Dermis blood vessel endothelial cell (primary cell): ENCODE measurements around the gene ACOT7. TPM values are rescaled to one million over a fixed set of nuclear protein-coding genes. Genes with fewer than 3 reads are reported as not detected.

ENCODE experiments used
- DNase-seq: peaks from one replicate; pipeline ENCODE4 v3.0.0; 2010
- total RNA-seq: library from RNA; depleted of rRNA; stranded (reverse); fragments of >200 nt; gene quantifications from 2 replicates; pipeline ENCODE4 v1.2.3, GENCODE V29; 2014

ACOT7 gene
- total RNA-seq, 1 donor from 2014 or later = 17.5 TPM

DNA sequence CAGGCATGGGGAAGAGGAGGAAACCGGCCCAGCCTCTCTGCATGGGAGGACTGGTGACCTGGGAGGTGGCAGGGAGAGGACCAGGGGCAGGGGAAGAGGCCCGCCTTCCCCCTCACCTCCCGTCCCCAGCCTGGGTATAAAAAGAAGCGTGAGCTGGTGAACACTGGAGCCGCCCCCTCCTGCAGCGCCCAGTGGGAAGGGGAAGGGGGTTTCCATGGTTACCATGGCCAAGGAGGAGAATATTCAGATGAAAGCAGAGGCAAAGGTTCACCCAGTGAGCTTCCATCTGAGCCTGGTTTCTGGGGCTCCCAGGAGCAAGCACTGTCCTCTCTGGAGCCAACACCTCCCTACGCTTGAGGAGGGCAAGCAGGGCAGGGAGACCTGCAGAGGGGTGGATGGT lies 54.9 kb downstream of the ACOT7 start:
- no peak for DNase-seq

DNA sequence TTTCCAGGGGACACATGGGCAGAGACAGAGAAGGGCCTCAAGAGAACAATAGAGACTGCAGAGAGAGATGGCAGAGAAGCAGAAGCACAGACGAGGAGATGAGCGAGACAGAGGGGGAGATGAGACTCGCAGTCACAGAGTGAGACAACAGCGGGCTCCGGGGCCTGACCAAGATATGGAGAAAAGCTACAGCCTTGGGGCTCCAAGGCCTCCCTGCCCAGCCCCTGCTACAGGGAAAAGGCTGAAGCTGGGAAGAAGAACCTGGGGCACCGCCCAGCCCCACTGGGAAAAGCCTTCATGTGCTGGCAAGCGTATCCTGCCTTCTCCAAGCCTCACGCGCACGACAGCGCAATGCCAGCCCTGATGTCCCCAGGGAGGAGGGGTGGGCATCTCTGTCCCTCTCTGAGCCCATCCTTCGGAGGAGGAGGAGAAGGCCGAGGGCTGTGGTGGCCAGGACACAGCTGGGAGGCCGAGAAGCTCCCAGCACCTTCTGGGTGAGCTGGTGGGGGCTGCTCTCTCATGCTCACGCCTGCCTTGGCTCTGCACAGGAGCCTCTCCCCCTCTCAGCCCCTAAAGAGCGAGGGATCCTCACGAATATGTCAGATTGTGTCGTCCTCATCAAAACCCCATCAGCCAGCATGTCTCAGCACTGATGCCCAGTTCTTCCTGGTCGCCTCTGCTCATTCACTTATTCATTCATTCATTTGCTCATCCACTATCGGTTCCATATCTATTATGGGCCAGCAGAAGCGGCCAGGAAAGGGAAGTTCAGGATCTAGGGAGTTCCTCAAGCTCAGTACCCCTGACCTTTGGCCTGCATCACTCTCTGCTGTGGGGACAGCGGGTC lies 56.6 kb downstream of the ACOT7 start:
- no peak for DNase-seq

DNA sequence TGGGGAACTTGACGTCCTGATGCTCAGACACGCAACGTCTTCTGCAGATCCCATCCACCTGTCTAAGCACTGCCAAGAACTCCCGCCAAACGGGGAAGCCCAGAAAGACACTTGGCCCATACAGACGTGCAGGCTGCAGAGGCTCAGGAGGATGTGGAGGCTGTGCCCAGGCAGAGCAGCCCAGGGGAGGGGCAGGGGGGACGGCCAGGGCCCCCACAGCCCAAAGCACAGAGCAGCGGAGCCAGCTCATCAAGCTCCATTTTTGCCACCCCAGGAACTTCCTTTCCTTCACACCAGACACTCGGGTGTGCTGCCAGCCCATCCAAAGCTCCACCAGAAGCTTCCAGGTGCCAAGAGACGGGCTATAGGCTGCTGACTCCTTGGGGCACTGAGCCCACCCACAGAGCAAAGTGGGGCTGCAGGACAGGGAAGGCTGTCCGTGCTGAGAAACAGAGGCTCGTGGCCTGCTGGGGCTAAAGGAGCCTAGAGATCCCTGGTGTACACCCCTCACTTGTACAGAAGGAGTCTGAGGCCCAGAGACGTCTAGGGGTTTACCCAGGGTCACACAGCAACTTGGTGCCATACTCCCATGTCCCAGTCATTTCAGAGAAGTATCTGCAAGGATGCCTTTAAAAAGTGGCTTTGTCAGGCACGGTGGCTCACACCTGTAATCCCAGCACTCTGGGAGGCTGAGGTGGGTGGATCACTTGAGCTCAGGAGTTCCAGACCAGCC lies 59.1 kb downstream of the ACOT7 start:
- no peak for DNase-seq

DNA sequence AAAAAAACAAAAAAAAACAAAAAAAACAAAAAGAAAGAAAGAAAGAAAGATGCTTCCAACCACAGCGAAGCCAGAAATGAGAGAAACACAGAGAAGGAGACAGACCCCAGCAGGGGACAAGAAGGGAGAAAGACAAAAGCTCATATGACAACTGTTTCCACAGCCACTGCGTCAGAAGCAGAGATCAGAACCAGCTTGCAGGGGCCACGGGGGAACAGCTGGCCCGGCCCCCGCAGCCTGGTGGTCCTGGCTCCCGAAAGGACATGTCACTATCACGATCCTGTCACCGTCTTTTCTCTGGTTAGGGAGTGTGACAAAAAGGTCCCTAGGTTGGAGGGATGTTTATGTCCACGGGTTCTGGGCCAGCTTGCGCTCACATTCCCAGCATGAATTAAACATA lies 60.7 kb downstream of the ACOT7 start:
- DNase-seq = no peak

DNA sequence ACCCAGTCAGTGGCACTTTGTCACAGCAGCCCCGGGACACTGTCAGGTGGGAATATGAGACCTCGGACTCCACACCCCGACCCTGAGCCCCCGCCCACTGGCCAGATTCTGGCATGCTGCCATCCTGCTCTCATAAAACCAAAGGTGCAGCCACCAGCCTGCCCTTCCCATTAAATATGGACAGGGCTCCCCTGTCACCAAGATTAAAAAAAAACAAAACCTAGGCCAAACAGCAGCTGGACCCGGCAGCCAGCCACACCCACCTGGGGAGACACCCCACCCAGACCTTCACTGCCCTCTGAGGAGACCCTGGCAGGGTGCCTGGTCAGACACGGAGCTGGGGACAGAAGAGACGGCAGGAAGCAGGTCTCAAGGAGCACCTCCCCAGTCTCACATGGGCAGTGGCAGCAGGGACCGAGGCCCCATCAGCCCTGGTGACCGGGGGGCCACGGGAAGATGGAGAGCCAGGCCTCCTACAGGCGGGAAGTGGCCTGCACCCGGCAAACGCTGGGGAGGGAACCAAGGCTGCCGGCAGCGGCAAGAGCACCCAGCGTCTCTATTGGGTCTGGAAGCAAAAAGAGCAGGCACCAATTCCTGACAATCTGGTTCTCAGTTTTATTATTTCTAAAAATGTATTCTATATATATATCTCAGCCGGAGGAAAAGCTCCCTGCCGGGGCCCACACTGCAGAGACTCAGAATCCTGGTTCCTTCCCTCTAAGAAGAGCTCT lies 61.9 kb downstream of the ACOT7 start:
- DNase-seq = no peak

DNA sequence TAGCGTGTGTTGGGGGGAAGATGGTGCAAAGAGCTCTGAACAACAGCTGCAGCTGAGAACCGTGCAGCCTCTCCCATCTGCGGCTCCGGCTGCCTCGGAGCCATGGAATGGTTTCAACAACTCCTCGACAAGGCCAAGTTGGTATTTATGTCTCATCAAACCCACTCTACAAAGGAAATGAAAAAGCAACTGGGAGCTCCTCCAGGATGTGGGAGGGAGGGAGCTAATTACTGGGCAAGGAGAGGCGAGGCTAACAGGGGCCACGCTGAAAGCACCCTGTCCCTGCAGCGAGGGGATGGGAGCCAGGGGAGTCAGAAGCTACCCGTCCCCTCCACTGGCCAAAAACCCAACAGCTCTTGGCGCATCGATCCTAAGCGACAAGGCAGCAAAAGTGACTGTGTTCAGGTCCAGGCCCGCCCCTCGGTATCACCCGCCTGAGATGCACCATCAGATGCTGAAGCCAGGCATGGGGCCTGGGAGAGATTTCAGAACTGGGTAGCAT lies 63.1 kb downstream of the ACOT7 start:
- peak; percentile 31 for DNase-seq

DNA sequence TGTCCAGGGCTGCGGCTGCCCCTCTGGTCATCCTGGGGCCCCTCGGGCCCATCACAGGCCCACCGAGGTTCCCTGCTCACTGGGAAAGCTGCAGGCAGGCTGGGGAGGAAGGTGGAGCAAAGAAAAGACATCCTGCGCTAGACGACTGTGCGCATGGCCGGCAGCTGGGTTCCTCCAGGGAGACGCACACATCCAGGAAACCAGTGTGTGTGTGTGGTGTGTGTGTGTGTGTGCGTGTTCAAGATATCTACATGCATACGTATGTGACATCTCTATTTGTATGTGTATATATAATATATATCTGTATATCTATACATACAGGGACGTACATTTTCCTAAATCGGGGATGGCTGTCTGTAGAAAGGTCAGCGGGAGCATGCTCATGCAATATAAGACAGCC lies 63.7 kb downstream of the ACOT7 start:
- no peak for DNase-seq

DNA sequence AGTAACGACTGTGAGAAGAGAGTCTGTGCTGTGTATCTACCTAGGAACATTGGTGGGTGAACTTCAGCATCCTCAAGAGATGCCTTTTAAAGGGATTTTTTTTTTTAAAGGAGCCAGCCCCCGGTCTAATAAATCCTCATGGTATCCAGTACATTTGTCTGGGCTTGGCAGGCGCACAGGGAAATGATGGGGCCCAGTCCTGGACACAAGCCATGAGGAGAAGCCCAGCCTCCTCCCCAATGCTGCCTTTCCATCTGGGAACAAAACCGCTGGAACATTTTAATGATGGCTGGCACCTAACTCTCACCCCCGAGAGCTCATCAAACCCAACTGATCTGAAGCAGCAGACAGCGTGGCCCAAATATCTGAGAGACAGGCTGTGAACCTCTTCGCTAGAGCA lies 64.2 kb downstream of the ACOT7 start:
- DNase-seq = no peak

DNA sequence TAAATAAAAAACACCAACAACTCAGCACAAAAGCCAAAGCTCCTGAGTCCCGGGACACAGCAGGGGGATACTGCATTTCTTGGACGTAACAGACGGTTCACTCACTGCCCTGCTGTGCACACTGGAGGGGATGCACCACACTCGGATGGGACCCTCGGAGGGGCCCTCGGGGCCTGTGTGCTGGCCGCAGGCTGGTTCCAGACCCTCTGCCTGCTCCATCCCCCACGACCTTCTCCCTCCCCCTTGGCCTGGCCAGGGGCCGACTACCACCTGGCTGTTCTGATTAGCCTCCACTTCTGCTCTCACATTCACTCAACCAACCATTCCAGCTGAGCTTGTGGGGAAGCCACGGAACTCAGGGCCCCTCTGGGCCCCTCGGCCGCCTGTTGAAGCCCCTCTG lies 64.9 kb downstream of the ACOT7 start:
- DNase-seq = no peak

DNA sequence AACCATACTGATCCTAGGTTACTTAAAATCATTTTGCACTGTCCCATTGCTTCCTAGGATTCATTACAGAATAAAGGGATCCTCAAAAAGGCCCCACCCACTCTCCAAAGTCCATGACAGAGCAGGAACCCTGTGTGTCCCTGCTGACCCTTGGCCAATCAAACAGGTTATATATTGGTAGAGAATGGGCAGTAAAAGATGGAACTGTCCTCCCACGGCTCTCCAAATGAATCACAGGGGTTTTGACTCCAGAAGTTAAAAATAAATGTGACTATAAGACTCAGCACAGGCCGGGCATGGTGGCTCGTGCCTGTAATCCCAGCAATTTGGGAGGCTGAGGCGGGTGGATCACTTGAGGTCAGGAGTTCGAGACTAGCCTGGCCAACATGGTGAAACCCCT lies 65.5 kb downstream of the ACOT7 start:
- no peak for DNase-seq

DNA sequence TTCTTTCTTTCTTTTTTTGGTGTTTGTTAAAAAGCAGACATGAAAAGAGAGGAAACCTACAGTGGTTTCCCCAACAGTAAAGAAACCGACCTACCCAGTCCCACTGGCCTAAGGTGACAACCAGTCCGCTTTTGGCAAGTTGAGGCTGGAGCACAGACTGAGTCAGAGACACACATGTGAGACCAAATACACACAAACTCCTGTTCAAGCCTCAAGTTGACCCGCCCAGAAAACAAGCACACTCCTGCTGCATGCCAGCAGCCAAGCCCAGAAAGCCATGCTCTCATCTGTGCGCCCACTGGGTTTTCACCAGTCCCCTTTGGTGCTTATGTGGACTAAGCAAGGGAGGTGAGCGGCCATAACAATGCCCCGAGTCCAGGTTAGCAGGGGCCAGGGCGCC lies 68.1 kb downstream of the ACOT7 start:
- no peak for DNase-seq

DNA sequence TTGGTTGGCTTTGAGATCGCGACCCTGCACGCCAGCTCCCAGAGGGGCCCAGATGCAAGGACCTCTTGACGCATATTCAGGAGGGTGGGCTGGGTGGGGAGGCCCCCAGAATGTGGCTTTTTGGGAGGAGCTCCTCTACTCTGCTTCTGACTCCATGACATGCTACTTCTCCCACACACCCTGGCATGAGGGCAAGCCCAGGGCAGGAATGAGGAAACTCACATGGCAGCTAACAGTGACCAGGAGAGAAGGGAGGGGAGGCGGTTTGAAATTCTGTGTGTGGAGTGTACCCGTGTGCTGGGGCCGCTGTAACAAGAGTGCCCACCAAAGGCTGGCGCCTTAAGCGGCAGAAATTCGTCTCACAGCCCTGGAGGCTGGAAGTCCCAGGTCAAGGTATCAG lies 71.4 kb downstream of the ACOT7 start:
- no peak for DNase-seq

DNA sequence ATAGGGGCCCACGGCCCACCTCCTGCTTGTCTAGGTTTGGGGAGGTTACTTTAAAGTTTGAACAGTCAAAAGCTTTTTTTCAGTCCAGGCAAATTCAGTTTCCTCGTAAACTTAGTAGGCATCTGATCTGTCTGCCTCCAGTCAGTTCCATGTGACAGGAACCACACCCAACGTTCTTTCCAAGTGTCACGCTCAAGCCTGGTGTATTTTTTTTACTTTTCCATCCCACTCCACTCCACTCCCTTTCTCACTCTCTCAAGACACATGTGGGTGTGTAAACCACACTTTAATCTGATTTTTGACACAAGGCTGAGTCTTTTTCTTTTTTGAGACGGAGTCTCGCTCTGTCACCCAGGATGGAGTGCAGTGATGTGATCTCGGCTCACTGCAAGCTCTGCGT lies 72.4 kb downstream of the ACOT7 start:
- DNase-seq = no peak

DNA sequence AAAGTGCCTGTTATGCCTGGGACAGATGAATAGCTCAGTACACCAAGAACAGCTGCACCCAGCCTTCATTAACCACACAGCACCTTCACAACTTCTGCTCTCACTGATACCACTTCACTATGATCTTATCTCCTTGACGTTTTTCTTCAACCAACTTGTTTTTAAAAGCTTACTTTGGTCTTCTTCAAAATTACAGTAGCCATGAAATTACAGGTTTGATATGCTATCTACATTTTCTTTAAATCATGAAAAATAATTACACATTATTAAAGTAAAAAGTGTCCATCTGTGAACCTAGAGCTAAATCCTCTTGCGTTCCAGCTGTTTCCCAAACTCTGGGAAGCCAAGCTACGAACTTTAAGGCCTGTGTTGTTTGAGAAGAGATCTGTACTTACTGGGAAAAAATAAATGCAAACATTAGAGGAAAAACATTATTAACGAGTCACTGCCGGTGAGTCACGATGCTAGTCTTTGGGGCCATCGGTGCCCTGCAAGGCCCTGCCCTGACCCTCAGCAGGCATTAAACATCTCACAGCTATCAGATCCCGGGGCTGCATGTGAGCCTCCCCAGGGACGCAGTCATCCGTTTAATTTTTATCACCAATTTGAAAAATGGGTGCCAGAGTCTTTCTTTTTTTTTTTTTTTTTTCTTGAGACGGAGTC lies 76.3 kb downstream of the ACOT7 start:
- peak; percentile 51 for DNase-seq

DNA sequence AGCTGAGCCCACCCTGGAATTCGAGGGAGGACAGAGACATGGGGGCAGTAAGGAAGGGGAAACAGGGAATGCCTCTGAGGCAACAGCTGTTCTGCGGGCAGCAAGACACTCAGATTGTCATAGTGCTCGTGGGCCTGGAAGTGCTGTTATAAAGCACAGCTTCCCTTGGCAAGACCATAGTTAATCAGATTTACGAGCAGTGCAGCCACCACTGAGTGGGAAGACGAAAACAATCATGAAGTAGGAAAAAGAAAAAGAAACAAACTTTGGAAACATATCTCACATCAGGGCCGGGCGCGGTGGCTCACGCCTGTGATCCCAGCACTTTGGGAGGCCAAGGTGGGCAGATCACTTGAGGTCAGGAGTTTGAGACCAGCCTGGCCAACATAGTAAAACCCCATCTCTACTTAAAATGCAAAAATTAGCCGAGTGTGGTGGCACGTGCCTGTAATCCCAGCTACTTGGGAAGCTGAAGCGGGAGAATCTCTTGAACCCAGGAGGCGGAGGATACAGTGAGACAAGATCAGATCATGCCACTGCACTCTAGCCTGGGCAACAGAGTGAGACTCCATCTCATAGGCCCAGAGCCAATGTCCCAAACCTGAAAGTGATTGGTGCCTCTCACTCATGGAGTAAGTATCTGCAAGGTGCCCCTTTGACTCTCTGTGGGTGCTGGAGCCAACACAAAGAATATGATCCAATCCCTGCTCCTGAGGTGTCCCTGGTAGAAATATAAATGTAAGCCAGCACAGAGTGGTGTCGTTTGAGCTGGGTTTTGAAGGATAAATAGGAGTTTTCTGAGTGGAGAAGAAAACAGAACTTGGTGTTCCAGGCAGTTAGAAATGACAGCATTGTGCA lies 77.1 kb downstream of the ACOT7 start:
- no peak for DNase-seq

DNA sequence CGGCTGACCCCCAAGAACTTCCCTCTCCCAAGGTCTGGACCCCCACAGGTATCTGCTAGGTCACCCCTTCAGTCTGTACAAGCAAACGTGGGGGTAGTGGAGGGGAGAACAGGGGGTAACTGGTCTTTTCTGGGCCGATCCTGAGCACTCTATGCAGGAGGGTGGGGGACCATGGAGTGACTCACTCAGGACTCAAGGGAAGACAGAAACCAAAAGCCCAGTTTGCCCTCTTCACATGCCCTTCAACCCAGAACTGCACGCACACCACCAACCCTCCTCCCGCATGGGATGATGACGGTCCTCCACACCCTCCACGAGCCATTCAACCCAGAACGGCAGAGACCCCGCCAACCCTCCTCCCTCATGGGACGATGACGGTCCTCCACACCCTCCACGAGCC lies 79.1 kb downstream of the ACOT7 start:
- DNase-seq = no peak

DNA sequence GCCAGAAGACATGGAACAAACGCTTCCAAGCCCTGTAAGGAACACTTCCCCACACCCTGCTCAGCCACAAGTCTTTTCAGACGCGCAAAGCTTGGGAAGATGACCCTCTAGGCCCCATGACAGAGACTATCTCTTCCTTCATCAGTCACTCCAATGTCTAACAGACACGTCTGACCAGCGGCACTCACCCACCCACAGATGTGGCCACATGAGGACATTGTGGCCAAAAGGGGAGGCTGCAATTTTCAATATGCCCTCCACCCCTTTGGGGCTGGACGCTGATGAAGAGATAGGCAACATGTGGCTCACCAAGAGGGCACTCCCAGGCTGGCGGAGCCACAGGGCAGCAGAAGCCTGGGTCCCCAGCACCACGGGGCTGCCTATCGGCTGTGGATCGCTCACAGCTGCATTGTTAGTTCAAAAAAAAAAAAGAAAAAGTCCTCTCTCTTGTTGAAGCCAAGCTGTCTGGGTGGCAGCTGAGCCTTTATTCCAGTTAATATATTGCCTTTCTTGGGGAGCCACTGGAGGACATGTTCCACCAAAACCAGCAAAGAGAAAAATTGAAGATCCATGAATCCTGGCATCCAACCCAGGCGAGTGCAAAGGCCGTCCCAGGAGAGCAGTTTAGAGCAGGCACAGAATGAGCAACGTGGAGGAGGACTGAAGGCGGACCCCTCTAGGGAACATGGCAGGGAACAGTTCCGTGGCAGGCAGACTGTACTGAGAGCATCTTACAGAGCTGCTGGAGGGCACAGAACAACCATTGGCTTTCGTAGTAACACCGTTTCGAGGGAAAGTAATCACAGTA lies 80.0 kb downstream of the ACOT7 start:
- DNase-seq = no peak

DNA sequence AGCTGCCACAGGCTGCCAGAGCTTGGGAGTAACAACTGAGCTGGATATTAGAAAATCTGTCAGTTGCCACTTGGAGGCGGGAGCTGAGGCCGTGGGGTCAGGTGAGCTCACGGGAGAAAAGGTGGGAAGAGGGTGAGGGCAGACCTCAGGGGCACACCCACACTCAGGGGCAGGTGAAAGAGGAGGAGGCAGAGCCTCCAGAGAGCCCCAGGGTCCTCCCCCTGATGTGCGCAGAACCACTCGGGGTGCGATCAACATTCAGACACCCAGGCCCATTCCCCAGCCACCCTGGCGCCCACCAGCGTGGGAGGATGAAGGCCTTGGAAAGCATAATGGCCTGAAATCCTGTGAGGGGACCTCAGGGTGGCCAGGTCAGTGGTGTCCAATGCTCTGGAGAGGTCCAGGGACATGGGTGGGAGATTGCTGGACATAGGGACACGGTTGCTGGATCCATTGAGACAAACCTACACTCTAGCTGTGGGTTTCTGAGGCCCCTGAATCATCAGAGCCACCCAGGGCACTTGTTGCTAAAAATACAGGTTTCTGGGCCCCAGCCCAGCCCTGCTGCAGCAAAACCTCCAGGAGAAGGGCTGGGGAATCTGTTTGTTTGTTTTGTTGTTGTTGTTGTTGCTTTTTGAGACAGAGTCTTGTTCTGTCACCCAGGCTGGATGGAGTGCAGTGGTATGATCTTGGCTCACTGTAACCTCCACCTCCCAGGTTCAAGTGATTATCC lies 83.3 kb downstream of the ACOT7 start:
- no peak for DNase-seq

DNA sequence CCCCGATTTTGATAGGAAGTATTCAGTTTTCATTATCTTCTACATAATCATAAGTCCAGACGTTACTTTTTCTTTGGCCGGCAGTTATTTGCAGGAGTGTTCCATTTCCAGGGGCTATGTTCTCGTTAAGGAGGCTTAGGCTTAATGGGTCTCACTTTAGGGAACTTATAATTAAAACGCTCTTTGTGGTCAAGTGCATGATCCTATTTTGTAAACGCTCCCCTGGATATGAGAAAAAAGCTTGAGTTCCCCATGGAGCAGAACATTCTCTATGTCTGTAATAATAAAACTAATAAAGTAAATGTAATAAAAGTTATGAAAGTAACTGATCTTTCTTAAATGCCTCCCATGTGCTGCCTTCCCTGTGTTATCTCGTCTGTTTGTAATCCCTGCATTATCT lies 84.0 kb downstream of the ACOT7 start:
- DNase-seq = no peak

DNA sequence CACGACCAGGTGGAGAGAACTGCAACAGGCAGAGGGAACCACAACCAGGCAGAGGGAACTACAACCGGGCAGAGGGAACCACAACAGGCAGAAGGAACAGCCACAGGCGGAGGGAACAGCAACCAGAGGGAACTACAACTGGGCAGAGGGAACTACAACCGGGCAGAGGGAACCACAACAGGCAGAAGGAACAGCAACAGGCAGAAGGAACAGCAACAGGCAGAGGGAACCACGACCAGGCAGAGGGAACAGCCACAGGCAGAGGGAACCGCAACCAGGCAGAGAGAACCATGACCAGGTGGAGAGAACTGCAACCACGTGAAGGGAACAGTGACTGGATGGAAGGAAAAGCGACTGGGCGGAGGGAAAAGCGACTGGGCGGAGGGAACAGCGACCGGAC lies 85.1 kb downstream of the ACOT7 start:
- no peak for DNase-seq
